B cell (primary cell): ENCODE measurements around the gene CLEC18C. TPM values are rescaled to one million over a fixed set of nuclear protein-coding genes. Genes with fewer than 3 reads are reported as not detected.
"Not testable (repeated sequence)": the region's sequence is repeated elsewhere in the genome, so short reads cannot be mapped to it uniquely, and the experiment has no call there.

Source experiments
- ATAC-seq: fragments of 200-7000 bp; cut with Tn5 transposase; one replicate; pipeline ENCODE4 v1.10.0; 2021; ENCODE audit warnings: low read depth, mild to moderate bottlenecking, moderate number of reproducible peaks, moderate library complexity
- CTCF ChIA-PET: fragments of 350-600 bp; sonication (Branson Sonifier 250); formaldehyde crosslinking; loops from one replicate; lab custom pipeline; 2021; ENCODE audit warnings: antibody characterized with exemption, inconsistent platforms; lab: Charles Lee
- POLR2A ChIA-PET: fragments of 350-600 bp; sonication (Branson Sonifier 250); formaldehyde crosslinking; loops from one replicate; lab custom pipeline; 2021; ENCODE audit warnings: antibody characterized with exemption; lab: Charles Lee
- DNase-seq: peaks from one replicate; pipeline ENCODE4 v3.0.0; 2013
- H2AFZ ChIP-seq: 2 replicates; pipeline ENCODE4 v1.6.1; 2012; ENCODE audit warnings: mild to moderate bottlenecking, low read depth, low read length; ENCODE audit not compliant: insufficient read depth, poor library complexity, severe bottlenecking
- H3K27ac ChIP-seq, 2 donors: 1 replicate in 1 of 2; 2 replicates in 1 of 2; pipeline ENCODE4 v1.5.1; 2012 to 2013; ENCODE audit warnings: low read length in 2 of 2, mild to moderate bottlenecking in 2 of 2, moderate library complexity in 1 of 2
- H3K27me3 ChIP-seq, 4 experiments: fragments of 200-600 bp in 1 of 4; sonication (generic) in 1 of 4; replicated peaks in 1 of 4; 1 replicate in 2 of 4; 2 replicates in 2 of 4; pipeline versions ENCODE4 v1.6.1 to v1.7.0; 2013 to 2016; ENCODE audit warnings: low read length in 3 of 4, mild to moderate bottlenecking in 2 of 4, mixed read lengths in 1 of 4, moderate library complexity in 1 of 4; ENCODE audit not compliant: insufficient read depth in 4 of 4, control insufficient read depth in 3 of 4; ENCODE audit errors: control extremely low read depth in 1 of 4
- H3K36me3 ChIP-seq, 2 experiments: replicated peaks in 1 of 2; 1 replicate in 1 of 2; 2 replicates in 1 of 2; pipeline versions ENCODE4 v1.6.1 to v1.7.1; 2013; ENCODE audit warnings: low read length in 1 of 2; ENCODE audit not compliant: insufficient read depth in 2 of 2, control insufficient read depth in 1 of 2; ENCODE audit errors: control extremely low read depth in 1 of 2, extremely low read depth in 1 of 2
- H3K4me1 ChIP-seq, 2 donors: fragments of 200-600 bp in 1 of 2; sonication (generic) in 1 of 2; 1 replicate in 1 of 2; 2 replicates in 1 of 2; pipeline versions ENCODE4 v1.5.1 to v1.6.1; 2013 to 2017; ENCODE audit warnings: low read length in 2 of 2; ENCODE audit not compliant: control insufficient read depth in 2 of 2, insufficient read depth in 2 of 2
- H3K4me2 ChIP-seq: replicated peaks from 2 replicates; pipeline ENCODE3; 2012; ENCODE audit warnings: mild to moderate bottlenecking, low read depth, low read length; ENCODE audit not compliant: poor library complexity, severe bottlenecking
- H3K4me3 ChIP-seq, 5 experiments: fragments of 200-600 bp in 1 of 5; sonication (generic) in 1 of 5; 1 replicate in 3 of 5; 2 replicates in 2 of 5; pipeline versions ENCODE4 v1.5.1 to v1.7.0; 2011 to 2016; ENCODE audit warnings: low read length in 4 of 5, mild to moderate bottlenecking in 4 of 5, low read depth in 2 of 5, control low read depth in 1 of 5, moderate library complexity in 1 of 5; ENCODE audit not compliant: insufficient read depth in 1 of 5; ENCODE audit errors: control extremely low read depth in 1 of 5, extremely low read depth in 1 of 5
- H3K79me2 ChIP-seq: fragments of 200-600 bp; sonication (generic); one replicate; pipeline ENCODE4 v1.6.0; 2016; ENCODE audit warnings: low read length; ENCODE audit not compliant: control insufficient read depth, insufficient read depth
- H3K9ac ChIP-seq: fragments of 200-600 bp; sonication (generic); 2 replicates; pipeline ENCODE4 v1.6.1; 2017; ENCODE audit warnings: mild to moderate bottlenecking, low read length, moderate library complexity
- H3K9me3 ChIP-seq, 3 donors: one replicate each; pipeline versions ENCODE4 v1.6.1 to v1.7.1; 2013; ENCODE audit warnings: low read length in 2 of 3; ENCODE audit not compliant: control insufficient read depth in 2 of 3, insufficient read depth in 1 of 3; ENCODE audit errors: control extremely low read depth in 1 of 3
- H4K20me1 ChIP-seq: 2 replicates; pipeline ENCODE4 v1.6.0; 2012; ENCODE audit warnings: mild to moderate bottlenecking, low read length; ENCODE audit not compliant: insufficient read depth, control insufficient read depth, poor library complexity, severe bottlenecking
- H3K27ac Mint-ChIP-seq: one replicate; pipeline ENCODE4 v1.8.0; 2021; ENCODE audit warnings: mixed read lengths
- H3K27me3 Mint-ChIP-seq: one replicate; pipeline ENCODE4 v1.8.0; 2021; ENCODE audit warnings: mixed read lengths
- H3K4me1 Mint-ChIP-seq: one replicate; pipeline ENCODE4 v1.8.0; 2021; ENCODE audit warnings: mixed read lengths
- H3K4me3 Mint-ChIP-seq: one replicate; pipeline ENCODE4 v1.8.0; 2021; ENCODE audit warnings: mixed read lengths
- H3K9me3 Mint-ChIP-seq: one replicate; pipeline ENCODE4 v1.8.0; 2022; ENCODE audit warnings: mixed read lengths; ENCODE audit not compliant: insufficient read depth
- WGBS: methylation state at CpG from one replicate; pipeline ENCODE4 v1.1.5; 2013; ENCODE audit warnings: missing lambda C conversion rate; ENCODE audit not compliant: insufficient coverage; 5-methylcytosine and 5-hydroxymethylcytosine counted together
- intact Hi-C: fragments of 100-400 bp; cut with micrococcal nuclease; formaldehyde crosslinking; loops from one replicate; pipeline ENCODE4 v1.10.0; 2022
- polyA minus RNA-seq: library from RNA; depleted of rRNA, polyadenylated mRNA; stranded (reverse); fragments of >200 nt; gene quantifications from 2 replicates; pipeline ENCODE4 v1.2.3, GENCODE V29; 2012
- polyA plus RNA-seq: library from polyadenylated mRNA; depleted of rRNA; stranded (reverse); fragments of >200 nt; gene quantifications from 2 replicates; pipeline ENCODE4 v1.2.3, GENCODE V29; 2012
- total RNA-seq, 2 donors: library from RNA; stranded (reverse); fragments of 120-200 nt in 1 of 2; gene quantifications; 1 replicate in 1 of 2; 2 replicates in 1 of 2; pipeline versions ENCODE4 v1.2.3 to v1.2.4, GENCODE V29; 2013 to 2022

The CLEC18C gene
- total RNA-seq (1.2 and 1.9 TPM in 2 replicates), polyA plus RNA-seq (0.50 and 0.88 TPM in 2 replicates), polyA minus RNA-seq (1.1 and 2.7 TPM in 2 replicates)
- total RNA-seq (2013) = 0.23 TPM

DNA sequence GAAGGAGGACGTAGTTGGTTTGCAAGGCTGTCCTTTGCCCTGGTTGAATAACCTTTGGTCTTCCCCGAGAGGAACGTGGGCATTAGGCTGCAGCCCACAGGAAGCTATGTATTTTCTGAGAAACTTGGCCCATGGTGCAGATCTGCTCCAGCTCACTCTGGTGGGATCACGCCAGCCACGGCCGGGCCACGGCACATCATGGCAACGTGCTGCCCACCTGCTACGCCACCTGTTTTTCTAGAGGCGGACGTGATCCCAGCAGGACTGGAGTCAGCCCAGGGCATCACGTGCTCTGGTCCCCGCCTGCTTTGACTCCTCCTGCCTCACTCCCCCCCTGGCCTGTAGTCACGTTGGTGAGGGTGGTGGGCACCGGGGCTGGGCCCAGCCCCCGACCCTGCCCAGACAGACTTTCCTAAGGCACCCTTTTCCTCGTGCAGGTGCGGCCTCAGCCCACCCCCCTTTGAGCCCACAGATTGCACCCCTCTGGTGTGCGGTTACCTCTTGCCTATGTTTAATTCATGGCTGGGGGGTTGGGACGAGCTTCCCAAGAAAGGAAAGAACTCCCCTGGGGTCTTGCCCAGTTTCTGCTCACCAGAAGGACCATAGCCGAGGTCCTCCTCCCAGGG lies at the start of gene CLEC18C:
Gene CLEC18C (plus strand): TSS at position 576 of the 626 bp plus-strand sequence. CDS start 492 bp downstream, outside the sequence.
- H3K9ac ChIP-seq, H3K27me3 ChIP-seq, H3K4me3 Mint-ChIP-seq, H3K27ac Mint-ChIP-seq, H2AFZ ChIP-seq, H3K4me1 ChIP-seq, H3K9me3 ChIP-seq, DNase-seq, POLR2A ChIA-PET, H3K27ac ChIP-seq, H3K4me3 ChIP-seq, CTCF ChIA-PET, H3K4me1 Mint-ChIP-seq, intact Hi-C loops, H3K36me3 ChIP-seq, H3K79me2 ChIP-seq, ATAC-seq, H3K4me2 ChIP-seq, H4K20me1 ChIP-seq, H3K9me3 Mint-ChIP-seq, H3K27me3 Mint-ChIP-seq: not testable (repeated sequence)
- WGBS = 80% methylated on average over 2 of the region's 21 CpGs

DNA sequence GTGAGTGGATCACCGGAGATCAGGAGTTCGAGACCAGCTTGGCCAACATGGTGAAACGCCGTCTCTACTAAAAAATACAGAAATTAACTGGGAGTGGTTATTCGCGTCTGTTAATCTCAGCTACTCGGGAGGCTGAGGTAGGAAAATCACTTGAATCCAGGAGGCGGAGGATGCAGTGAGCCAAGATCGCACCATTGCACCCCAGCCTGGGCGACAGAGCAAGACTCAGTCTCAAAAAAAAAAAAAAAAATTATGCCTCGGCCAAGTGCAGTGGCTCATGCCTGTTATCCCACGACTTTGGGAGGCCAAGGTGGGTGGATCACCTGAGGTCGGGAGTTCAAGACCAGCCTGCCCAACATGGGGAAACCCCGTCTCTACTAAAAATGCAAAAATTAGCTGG lies 49.8 kb upstream of the CLEC18C start:
- H4K20me1 ChIP-seq, H3K4me3 ChIP-seq, H3K4me3 Mint-ChIP-seq: not testable (repeated sequence)

DNA sequence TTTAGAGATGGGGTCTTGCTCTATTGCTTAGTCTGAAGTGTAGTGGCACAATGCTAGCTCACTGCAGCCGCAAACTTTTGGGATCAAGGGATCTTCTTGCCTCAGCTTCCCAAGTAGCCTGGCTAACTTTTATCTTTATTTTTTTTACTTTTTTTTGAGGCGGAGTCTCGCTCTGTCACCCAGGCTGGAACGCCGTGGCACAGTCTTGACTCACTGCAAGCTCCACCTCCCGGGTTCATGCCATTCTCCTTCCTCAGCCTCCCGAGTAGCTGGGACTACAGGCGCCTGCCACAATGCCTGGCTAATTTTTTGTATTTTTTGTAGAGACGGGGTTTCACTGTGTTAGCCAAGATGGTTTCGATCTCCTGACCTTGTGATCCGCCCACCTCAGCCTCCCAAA lies 47.4 kb upstream of the CLEC18C start:
- H3K27me3 ChIP-seq, H3K9me3 ChIP-seq, H3K9me3 Mint-ChIP-seq, H3K9ac ChIP-seq, POLR2A ChIA-PET, H3K4me2 ChIP-seq, DNase-seq, CTCF ChIA-PET, H3K4me3 ChIP-seq, H2AFZ ChIP-seq, H3K27ac ChIP-seq, ATAC-seq, intact Hi-C loops, H4K20me1 ChIP-seq, H3K4me1 ChIP-seq, H3K4me1 Mint-ChIP-seq, H3K4me3 Mint-ChIP-seq, H3K27ac Mint-ChIP-seq, H3K27me3 Mint-ChIP-seq: not testable (repeated sequence)
- 100% methylated on average over 9 of the region's 11 CpGs for WGBS
- H3K79me2 ChIP-seq = peaks cover 11% of the 10 kb centered on the region
- H3K36me3 ChIP-seq = peaks cover 5 to 64% of the 10 kb centered on the region in 2 experiments

More for the DNA sequence above, 49.8 kb upstream of the CLEC18C start:
- H3K4me1 Mint-ChIP-seq, CTCF ChIA-PET, H3K27ac Mint-ChIP-seq, POLR2A ChIA-PET, H3K27ac ChIP-seq, intact Hi-C loops, H2AFZ ChIP-seq, ATAC-seq, H3K9me3 ChIP-seq, H3K27me3 ChIP-seq, H3K4me1 ChIP-seq, H3K27me3 Mint-ChIP-seq, H3K9ac ChIP-seq, H3K9me3 Mint-ChIP-seq, DNase-seq, H3K4me2 ChIP-seq: not testable (repeated sequence)
- WGBS = 85% methylated on average over 11 of the region's 14 CpGs
- peaks cover 15% of the 10 kb centered on the region for H3K79me2 ChIP-seq
- H3K36me3 ChIP-seq = peaks cover 3 to 48% of the 10 kb centered on the region in 2 experiments

DNA sequence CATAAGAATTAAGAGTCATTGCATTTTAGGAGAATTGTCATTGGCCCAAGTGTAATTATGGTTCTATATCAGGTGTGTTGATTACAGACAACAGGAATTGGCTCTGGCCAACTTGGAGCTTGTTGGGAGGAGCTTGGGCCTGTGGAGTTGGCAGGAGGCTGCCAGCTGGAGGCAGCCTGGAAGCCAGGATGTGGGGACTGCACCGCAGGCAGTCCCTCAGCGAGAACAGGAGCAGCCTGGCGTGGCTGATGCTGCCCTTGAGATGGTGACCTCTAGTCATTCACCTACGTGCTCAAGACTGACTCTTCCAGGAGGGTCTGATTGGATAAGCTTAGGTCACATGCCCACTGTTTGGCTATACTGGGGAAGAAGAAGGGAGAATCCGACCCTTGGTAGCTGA lies 45.9 kb upstream of the CLEC18C start:
- CTCF ChIA-PET, H3K27ac Mint-ChIP-seq: not testable (repeated sequence)

More for the DNA sequence above, 45.9 kb upstream of the CLEC18C start:
- POLR2A ChIA-PET, H3K27ac ChIP-seq, H3K4me2 ChIP-seq, H4K20me1 ChIP-seq, H3K4me1 Mint-ChIP-seq, H3K4me3 Mint-ChIP-seq, H3K27me3 Mint-ChIP-seq, H3K4me3 ChIP-seq, DNase-seq, H3K27me3 ChIP-seq, H3K4me1 ChIP-seq, H3K9me3 ChIP-seq, H3K79me2 ChIP-seq, ATAC-seq, H3K9ac ChIP-seq, intact Hi-C loops, H3K9me3 Mint-ChIP-seq, H2AFZ ChIP-seq: not testable (repeated sequence)
- WGBS = no CpG with 5 or more reads among the region's 5 CpGs
- peaks cover 8 to 68% of the 10 kb centered on the region in 2 experiments for H3K36me3 ChIP-seq
